HG02763 (cell line): ENCODE data around the gene TGIF2.
A peak's percentile ranks its signal among the peaks of the same experiment; 100 is the strongest.
"Not testable (repeated sequence)": the region's sequence is repeated elsewhere in the genome, so short reads cannot be mapped to it uniquely, and the experiment has no call there.

ENCODE experiments used
- ATAC-seq: cut with Tn5 transposase; IDR thresholded peaks from one replicate; pipeline ENCODE4 v1.9.1; 2021; ENCODE audit warnings: mild to moderate bottlenecking, moderate library complexity; ENCODE audit not compliant: unreplicated experiment

TGIF2 gene

DNA sequence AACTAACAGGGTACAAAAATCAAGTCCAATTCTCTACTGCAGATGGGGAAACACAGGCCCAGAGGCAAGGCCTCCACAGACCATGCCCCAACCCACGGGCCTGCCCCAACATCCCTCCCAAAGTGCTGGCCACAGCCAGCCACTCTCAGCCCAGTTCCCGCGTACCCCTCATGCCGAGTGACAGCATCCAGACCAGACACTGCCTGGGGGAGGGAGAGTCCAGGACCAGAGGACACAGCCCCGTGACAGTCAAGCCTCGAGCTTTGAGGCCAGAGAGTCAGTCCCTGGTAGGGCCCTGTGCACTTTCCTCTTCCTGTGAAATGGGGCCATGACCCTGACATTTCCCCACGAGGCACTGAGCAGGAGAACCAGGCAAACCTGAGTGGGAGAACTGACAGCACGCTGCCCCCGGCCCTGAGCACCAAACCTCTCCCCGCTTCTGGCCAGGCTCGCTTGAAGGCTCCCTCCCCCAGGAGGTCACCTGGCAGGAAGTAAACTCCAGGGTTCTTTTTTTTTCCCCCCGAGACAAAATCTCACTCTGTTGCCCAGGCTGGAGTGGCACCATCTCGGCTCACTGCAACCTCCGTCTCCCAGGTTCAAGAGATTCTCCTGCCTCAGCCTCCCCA lies 27.2 kb upstream of the TGIF2 start:
- no peak for ATAC-seq

GRCh38 chr20:36547186-36548005 lies 26.0 kb upstream of the TGIF2 start:
- no peak for ATAC-seq

DNA sequence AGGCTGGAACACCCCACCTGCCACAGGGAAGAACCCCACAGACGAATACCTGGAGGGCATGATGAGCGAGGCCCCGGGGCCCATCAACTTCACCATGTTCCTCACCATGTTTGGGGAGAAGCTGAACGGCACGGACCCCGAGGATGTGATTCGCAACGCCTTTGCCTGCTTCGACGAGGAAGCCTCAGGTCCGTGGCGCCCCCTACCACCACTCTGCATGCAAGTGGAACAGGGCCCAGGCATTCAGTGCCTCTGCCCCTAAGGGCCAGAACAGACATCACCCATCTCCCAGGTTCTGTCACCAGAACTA lies 25.4 kb upstream of the TGIF2 start:
- ATAC-seq = no peak

DNA sequence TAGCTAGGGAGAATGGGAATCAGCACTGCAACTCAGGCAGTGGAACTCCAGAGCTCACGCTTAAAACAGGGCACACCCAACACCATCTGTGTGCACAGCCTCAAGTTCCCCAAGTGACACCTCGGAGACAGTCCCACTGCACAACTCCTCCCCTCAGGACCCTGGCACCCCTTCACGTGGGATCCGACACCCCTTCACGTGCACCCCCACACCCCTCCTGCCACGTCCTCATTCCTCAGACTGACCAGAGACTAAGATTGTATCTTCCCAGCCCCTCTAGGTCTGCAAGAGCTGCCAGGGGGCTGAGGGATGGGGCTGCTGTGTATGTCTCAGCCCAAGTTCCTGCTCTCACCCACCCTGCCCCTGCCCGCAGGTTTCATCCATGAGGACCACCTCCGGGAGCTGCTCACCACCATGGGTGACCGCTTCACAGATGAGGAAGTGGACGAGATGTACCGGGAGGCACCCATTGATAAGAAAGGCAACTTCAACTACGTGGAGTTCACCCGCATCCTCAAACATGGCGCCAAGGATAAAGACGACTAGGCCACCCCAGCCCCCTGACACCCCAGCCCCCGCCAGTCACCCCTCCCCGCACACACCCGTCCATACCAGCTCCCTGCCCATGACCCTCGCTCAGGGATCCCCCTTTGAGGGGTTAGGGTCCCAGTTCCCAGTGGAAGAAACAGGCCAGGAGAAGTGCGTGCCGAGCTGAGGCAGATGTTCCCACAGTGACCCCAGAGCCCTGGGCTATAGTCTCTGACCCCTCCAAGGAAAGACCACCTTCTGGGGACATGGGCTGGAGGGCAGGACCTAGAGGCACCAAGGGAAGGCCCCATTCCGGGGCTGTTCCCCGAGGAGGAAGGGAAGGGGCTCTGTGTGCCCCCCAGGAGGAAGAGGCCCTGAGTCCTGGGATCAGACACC lies 24.4 kb upstream of the TGIF2 start:
- ATAC-seq = no peak

- ATAC-seq = no peak
These were observed 23.8 kb upstream of the TGIF2 start for GRCh38 chr20:36549628-36549941.

DNA sequence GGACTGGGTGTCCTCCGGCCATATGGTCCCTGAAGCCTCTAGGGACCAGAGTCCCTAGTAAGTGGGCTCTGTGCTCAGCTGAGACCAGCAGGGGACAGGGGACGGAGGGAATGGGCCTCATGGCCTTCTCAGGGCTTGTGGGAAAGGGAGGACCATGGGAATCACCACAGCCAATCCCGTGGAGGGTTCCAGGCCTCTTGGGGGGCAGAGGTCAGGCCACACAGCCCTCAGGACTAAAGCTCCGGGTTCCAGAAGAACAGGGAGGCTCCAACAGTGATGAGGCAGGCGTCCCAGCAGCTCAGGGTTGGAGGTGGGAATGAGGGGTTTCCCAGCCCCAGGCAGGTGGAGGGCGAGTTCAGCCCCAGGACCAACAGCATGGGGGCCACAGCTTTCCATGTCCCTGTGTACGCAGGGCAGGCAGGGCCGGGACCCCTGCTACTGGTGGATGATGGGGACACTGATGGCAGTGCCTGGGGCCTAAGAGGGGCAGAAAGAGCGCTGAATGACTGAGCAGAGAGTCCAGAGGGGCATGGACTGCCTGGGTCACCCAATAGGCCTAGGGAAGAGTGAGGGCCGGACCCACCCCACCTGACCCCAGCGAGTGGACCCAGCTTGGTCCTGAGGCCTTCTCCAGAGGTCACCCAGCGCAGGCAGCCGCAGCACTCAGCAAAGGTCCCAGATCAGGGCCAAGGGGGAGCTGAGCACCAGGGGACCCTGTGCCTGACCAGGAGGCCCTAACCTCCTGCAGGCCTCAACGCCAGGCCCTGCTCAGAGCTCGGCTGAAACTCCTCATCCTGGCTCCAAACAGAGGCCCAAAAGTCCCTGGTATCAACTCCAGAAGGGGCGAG lies 23.2 kb upstream of the TGIF2 start:
- ATAC-seq = no peak

DNA sequence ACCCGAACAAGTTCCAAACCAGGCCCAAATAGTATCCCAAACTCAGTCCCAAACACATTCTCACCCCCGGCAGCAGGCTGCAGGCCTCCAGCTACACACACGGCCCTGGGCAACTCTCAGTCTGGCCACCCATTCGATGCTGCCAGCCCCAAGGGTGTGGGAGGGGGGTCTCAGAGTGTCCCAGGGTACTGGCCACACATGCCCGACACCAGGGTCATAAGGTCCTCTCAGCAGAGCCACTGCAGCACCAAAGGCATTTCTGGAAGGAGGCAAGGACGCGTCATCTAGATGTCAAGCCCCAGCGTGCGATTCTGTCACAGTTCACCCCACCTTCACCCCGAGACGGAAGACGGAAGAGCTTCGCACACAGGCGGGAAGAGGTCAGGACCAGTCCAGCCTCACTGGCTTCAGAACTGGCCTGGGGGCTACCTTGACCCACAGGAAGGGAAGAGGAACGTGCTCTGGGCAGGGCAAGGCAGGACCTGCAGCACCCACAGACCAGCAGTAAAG lies 22.6 kb upstream of the TGIF2 start:
- no peak for ATAC-seq

DNA sequence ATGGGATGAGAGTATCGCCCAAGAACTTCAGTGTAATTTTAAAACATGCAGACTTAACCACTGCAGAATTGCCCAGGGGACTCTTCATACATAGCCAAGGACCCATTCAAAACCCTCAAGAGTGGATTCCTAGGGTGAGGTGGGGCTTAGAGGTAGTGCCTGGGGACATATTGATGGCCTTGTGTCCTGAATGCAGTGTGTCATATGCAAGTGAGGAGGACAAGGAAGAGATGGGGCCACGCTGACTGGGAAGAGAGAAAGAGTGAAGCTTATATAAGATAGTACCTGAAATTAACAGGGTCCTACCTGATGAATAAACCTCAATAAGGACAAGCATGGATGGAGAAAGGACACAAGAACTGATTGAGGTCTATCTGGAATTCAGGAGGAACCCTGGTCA lies 18.1 kb upstream of the TGIF2 start:
- ATAC-seq = no peak

- no peak for ATAC-seq
These were observed 10.7 kb upstream of the TGIF2 start for GRCh38 chr20:36562724-36563123.

DNA sequence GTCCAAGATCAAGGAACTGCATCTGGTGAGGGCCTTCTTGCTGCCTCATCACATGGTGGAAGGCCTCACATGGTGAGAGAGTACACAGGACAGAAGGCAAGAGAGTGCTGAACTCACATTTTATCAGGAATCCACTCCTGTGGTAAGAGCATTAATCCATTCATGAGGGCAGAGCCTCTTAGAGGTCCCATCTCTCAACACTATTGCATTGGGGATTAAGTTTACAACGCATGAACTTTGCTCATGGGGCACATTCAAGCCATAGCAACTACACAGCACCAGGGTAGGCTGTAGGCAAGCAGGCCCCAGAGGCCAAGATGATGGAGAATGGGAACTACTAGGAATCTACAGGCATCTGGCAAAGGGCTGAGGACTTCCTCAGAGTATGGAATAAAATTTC lies 10.0 kb upstream of the TGIF2 start:
- ATAC-seq = no peak

- ATAC-seq = not testable (repeated sequence)
These were observed 9.2 kb upstream of the TGIF2 start for GRCh38 chr20:36564078-36564725.

DNA sequence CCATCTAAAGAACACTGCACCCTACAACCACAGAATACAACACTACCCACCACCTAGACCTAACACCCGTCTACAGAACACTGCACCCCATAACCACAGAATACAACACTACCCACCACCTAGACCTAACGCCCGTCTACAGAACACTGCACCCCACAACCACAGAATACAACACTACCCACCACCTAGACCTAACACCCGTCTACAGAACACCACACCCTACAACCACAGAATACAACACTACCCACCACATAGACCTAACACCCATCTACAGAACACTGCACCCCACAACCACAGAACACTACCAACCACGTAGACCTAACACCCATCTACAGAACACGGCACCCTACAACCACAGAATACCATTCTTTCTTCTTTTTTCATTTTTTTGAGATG lies 8.7 kb upstream of the TGIF2 start:
- not testable (repeated sequence) for ATAC-seq

GRCh38 chr20:36565520-36565919 lies 7.9 kb upstream of the TGIF2 start:
- ATAC-seq = no peak

DNA sequence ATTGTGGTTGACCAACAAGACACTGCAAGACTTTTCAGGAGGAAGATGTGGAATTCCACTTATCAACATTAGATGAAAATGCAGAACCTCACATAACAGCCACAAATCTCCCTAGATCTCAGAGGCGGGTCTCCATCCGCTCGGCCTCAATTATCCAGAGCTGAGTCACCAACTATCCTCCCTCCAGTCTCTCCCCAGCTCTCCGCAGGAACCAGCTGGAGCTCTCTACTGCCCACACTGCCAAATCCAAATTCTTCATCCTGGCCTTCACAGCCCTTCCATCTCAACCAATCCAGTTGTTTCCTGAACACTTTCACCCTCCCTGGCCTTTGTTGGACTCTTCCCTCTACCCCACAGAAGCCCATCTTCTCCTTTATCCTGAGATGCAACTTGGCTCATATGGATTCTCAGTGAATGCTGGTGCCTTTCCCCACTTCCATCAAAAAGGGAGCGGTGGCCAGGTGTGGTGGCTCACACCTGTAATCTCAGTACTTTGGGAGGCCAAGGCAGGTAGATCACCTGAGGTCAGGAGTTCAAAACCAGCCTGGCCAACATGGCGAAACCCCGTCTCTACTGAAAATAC lies 3.5 kb upstream of the TGIF2 start:
- ATAC-seq = no peak

DNA sequence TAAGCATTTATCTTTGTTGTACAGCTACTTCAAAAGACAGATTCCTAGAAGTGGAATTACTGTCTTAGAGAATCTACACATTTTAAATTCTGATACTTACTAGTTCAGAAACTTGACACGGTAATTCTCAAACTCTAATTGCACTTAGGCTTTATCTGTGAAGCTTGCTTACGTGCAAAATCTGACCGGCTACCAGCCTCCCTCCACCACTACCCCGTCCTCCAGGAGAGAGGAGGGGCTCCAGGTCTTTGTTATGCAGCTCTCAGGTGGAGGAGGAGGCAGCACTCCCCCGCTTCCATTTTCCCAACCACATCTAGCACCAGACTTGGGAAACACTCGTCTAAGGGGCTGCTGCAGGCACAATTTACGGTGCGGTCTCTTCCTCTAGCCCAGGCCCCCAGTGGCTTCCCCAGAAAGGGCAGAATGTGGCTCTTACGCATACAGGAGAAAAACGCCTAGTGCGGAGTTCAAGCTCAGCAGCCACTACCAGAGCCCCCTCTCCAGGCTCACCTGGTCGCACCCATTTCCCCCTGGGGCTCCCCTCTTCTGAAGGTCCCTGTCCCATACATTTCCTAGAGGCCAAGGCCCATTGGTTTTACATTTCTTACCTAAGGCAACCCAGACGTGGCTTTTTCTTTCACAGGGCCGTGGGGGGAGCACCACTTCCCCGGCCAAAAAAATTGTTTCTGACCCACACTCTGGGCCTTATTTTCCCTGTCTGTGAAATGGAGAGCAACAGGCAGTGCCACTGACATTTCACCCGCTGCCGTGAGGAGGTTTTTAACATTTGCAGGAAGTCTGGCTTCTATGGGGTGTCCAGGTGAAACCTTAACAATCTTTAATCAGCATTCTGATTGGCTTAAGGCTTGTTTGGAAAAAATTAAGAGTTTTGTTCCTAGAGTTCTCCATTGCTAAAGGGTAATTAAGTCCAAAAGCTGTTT lies 1.6 kb upstream of the TGIF2 start:
- ATAC-seq = no peak

DNA sequence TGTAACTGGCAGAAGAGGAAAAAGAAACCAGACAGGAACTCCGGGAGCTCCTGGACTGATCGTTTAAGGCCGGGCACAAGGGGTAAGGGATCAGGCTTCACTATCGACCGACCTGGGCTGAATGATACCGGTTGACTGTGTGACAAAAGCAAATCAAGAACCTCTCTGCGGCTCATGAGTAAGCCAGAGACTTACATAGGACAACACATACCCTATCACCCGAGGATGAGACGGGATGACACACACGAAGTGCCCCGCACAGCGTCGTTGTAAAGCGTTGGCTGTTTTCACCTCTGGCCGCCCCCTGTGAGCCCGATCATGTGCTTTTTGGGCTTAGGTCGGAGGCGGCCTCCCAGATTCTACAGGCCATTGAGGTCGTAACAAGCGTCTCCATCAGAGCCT lies 695 bp upstream of the TGIF2 start:
- peak; percentile 19 for ATAC-seq

GRCh38 chr20:36573798-36574365 lies 485 bp downstream of the TGIF2 start:
- ATAC-seq = no peak

DNA sequence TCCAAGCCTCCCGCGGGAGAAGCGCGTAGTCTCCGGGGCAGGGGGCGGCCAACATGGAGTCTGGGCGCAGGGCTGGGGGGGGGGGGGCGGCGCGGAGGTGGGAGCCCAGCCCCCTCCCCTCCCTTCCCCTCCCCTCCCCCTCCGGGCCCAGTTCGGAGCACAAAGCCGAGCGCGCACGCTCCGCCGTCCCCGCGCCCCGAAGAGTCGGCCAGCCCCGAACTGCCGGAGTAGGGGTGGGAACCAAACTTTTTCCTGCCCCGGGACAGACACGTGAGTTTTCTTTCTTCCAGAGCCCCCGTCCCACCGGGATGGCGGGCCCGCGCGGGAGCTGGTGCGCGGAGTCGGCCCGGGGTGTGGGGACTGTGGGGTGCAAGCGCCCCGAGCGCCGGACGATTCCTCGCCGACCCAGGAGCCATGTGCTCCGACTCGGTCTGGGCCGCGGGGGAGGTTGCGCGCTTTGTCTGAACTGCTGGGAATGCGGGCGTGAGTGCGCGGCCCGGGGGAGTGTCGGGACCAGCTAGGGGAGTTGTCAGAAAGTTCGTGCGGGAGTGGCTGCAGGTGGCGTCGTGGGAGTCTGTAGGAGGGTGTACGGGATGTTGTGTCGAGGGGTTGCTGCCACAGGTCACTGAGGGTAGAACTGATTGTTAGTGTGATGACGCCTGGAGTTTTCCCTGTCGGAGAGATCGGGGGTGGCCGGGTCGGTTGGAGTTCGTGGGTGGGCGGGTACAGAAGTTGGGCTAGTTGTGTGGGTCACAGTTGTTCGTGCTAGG lies 1.2 kb downstream of the TGIF2 start:
- no peak for ATAC-seq
